LoVo (cell line): ENCODE data around the gene CTIF.

Source experiments
- DNase-seq: peaks from one replicate; pipeline ENCODE4 v3.0.0-alpha.2; 2016; ENCODE audit warnings: low spot score

The CTIF gene

DNA sequence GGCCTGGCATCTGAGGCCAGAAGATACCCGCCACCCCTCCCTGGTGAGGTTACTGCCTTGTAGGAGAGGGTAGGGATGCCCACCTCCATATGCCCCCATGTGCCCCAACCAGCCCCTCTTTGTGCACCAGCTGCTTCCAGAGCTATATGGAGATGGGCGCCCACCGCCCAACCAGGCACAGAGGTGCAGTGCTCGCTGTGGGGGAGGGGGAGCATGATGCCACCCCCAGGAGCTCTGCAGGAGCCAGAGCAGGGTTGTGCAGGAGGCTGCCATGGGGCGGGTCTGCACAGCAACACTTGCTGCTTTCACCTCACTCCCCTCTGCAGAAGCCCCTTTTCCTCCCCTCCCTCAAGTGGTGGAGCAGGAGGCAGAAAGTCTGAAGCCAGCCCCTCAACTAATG is 237.3 kb downstream of the CTIF start:
- no peak for DNase-seq

GRCh38 chr18:48776641-48777025 is 237.8 kb downstream of the CTIF start:
- DNase-seq = no peak

DNA sequence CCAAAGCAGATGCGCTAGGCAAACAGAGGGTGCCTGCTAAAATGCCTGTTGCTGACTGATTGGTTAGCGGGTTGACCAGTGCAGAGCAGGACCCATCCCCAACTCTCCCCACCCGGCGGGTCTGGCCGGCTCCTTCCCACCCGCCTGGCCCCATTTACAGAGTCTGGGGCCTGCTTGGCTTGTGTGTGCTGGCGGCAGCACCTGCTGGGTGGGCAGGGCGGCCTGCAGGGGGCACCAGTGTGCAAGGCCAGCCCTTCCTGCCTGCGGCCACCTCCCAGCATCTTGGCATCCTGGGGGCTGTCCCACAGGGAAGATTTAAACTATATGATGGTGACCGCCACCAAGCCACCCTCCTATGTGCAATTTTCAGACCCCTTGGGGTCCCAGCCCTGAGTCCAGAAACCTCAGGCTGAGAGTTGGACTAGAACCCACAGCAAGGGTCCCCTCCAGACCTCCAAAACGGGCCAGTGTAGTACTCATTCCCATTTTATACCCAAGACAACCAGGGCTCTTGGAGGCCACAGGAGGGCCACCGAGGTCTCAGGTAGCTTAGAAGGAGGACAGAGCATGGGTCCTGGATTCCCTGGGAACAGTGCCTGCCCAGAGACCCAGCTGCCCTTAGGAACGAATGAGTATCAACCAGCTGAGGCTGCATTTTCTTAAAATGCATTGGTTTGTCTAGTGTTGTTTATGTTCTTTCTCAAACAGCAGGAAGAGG is 238.4 kb downstream of the CTIF start:
- peak; percentile 25 for DNase-seq

DNA sequence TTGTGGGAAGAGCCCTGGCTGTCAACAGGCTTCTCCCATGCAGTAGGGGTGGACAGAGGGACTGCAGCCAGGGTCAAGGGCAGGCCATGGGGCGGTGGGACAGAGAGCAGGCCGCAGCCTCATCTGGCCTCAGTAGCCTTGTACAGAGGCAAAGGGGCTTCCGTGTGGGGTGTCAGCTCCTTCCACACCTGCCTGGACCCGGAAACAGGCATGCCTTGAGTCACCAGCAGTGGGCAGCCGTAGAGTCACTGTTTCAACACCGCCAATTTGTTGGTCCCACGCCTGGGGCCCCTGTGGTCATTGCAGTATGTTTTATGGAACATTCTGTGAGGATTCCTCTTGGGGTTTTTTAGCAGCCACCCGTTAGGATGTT is 238.9 kb downstream of the CTIF start:
- no peak for DNase-seq

GRCh38 chr18:48778344-48779011 is 239.6 kb downstream of the CTIF start:
- no peak for DNase-seq

GRCh38 chr18:48779462-48779861 is 240.6 kb downstream of the CTIF start:
- no peak for DNase-seq

GRCh38 chr18:48780201-48780912 is 241.5 kb downstream of the CTIF start:
- DNase-seq = no peak

DNA sequence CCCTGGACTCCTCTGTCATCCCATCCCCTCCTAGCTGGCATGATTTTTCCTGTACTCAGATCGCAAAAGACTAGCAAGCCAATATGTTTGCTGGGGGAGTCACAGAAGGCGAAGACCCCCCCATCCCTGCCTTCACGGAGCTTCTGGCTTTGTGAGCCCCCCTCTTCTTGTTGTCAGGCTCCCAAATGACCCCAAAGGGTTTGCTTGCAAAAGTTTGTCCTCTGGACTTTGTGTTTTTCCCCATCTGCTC is 242.0 kb downstream of the CTIF start:
- no peak for DNase-seq

- no peak for DNase-seq
Measured at GRCh38 chr18:48781163-48781987, 242.5 kb downstream of the CTIF start.

DNA sequence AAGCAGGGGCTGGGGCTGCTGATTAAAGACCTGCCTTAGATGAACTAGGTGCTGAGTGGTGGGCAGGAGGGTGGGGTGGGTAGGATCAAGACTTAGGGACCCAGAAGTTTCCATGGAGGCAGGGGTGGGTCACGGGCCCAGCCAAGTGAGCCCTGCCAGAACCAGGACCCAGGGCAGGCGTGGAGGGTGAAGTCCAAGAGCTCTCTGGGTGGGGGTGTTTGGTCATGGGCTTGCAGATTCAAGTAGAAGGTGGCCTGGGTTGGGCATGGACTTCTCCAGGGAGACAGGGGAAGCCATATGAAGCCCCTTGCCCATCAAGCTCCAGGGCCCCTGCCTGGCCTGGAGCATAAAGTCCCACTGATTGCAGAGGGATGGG is 243.1 kb downstream of the CTIF start:
- no peak for DNase-seq

DNA sequence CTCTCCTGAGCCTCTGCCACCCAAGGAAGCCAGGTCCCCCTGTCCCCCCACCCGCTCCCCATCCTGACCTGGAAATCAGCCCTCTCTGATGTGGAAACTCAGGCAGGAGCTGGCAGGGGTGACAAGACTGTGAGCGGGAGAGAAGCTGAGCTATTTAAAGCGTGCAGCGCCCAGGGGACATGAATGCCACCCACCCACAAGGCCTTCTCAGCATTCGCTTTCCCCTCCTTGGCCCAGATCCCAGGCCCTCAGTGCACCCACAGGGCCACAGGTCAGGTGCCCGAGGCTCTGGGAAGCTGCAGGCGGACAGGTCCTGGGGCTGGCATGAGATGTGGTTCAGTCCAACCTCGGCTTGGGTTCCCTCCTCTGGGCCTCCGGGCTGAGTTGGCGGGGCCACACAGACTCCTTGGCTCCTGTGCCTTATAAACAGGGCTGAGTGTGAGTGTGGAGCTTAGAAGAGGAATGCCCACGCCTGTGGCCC is 243.6 kb downstream of the CTIF start:
- DNase-seq = no peak

- no peak for DNase-seq
Measured at GRCh38 chr18:48783616-48784520, 245.0 kb downstream of the CTIF start.

DNA sequence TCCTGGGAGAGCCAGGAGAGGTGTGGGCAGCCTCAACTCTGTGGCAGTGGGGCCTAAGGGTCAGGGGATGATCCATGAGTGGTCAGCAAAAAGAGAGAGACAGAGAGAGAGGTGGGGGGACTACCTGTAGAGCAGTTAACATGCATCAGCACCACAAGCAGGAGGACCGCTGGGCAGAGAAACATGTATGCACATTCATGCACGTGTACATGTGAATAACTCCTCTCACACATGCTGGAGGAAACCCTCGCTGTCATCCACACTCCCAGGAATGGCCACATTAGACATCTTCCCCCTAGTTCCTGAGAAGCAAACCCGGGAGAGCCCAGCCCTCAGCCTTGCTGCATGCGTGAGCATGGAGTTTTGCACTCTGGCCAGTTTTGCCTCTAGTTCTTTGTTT is 245.8 kb downstream of the CTIF start:
- DNase-seq = no peak

DNA sequence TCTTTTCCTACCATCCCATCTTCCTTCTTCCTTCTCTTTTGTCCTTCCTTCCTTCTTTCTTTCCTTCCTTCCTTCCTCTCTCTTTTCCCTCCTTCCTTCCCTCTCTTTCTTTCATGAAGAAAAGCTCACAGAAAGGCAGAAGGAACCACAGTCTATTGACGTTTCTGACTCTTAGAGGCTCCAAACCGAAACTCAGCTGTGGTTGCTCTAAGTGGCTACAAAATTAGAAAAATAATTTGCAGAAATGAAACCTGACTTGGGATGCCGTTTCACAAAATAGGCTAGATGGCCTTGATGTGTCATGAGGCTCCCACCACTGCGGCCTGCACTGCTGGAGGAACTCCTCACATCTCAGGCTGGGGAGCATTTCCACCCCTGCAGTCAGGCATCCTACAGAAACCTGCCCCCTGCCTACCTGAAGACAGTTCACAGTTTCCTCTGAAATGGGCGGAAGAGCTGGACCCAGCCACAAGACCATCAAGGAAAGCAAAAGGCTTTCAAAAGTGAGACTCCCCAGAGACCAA is 246.3 kb downstream of the CTIF start:
- no peak for DNase-seq

DNA sequence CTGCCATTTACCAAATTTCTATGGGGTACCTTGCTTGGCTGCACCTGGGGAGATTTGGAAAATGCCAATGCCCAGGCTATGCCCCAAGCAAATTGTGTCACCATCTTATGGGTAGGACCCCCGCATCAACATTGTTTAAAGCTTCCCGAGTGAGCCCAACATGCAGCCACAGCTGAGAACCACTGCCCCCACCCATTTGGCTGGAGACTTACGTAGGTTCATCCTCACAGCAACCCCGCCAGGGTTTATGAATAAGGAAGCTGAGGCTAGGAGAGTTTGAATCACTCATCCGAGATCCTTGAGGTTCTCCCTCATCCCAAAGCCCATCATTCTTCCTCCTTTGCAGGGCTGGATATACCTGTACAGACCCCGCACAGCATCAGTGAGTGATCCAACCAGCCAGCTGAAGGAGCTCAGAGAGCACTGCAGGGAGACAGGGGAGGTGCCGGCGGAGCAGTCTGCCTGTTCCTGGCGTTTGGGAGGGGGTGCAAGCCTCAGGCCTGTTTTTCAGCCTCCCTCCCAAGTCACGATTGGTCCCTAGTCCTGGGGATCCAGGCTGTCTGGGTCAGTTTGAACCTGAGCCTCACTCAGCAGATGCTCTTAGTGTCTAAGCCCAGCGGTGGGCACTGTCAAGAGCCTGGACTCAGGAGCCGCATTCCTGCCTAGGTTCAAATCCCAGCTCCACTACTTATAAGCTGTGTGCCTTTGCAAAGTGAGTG is 247.1 kb downstream of the CTIF start:
- DNase-seq = no peak

DNA sequence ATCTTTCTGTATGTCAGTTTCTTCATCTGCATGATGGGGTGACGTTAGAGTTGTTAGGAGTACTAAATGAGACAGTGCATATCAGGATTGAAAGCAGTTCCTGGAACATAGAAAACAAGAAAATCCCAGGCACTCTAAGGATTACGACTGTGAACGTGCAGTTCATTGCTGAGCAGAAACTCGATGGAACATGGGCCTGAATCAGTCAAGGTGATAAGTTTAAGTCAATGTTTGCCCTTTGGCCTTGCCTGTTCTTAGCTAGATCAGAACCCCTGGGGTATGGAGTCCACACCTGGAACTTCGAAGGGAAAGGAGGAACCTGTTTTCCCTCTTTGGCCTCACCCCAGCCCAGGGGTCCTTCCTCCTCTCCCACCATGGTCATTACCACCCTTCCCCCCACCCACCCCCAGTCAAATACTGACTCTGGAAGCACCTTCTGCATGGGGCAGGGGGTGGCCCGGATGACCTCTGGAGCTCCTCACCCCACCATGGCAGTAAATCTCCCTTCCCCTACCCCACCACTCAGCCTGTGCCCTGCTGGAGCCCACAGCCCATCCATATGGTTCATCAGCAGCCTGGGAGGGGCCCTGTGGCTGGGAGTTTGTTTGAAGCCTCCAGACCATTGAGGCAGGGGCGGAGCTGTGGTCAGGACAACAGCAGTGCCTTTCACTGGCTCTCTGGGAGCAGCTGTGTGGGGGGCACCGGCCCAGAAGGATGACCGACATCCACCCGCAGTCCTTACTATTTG is 247.8 kb downstream of the CTIF start:
- DNase-seq = no peak

DNA sequence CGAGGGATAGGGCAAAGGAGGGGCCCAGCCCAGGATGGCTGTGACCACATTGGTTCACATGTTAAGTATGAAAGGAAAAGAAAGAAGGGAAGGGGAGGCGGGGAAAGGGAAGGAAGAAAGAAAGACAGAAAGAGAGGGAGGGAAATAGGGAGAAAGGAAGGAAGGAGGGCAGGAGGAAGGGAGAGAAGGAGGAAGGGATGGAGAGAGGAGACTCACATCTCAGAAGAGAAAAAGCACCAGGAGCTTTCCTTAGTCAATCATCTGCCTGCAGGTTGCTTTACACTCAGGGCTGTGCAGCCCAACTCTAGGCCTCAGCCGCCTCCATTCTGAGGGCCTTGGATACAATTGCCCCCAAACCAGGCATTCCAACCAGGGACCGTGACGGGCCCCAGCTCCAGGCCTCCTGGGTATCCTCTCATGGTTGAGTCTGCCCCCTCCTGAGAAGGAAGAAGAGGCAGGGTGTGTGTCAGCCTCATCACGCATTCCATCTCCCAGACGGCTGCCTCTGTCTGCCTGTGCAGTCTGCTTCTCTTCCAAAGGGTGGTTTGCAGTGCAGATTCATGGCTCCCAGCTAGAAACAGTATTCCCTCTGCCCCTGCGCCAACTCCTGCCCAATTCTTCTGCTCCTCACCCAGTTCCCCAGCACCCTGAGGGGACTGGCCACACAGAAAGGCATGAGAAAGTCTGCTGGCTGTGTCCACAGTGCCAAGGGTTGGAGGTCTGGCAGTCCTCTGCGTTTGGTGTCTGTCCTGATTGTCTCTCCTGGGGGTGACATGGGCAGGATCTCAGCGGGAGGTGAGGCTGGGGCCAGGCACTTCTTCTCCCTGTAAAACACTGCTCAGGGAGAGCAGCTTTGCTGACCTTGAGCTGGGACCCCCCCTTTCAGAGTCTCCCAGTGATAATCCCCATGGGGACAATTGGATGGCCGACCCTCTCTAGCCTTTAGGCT is 248.6 kb downstream of the CTIF start:
- no peak for DNase-seq

- no peak for DNase-seq
Measured at GRCh38 chr18:48788373-48788772, 249.5 kb downstream of the CTIF start.
